HG02852 (cell line): ENCODE data around the gene CIB4.

Experiments used
- ATAC-seq: cut with Tn5 transposase; IDR thresholded peaks from one replicate; pipeline ENCODE4 v1.9.1; 2021; ENCODE audit warnings: mild to moderate bottlenecking, moderate library complexity; ENCODE audit not compliant: unreplicated experiment

Gene CIB4

GRCh38 chr2:26640781-26641564, at the start of gene CIB4:
TSS of gene CIB4 (minus strand) at chr2:26641366. CDS start at chr2:26641314, 52 bp downstream.
- ATAC-seq = no peak

- no peak for ATAC-seq
Observed at GRCh38 chr2:26687801-26688200, 46.6 kb upstream of the CIB4 start.

- ATAC-seq = no peak
Observed at GRCh38 chr2:26687328-26687727, 46.2 kb upstream of the CIB4 start.

GRCh38 chr2:26685989-26686839, 45.0 kb upstream of the CIB4 start:
- no peak for ATAC-seq

GRCh38 chr2:26685341-26685740, 44.2 kb upstream of the CIB4 start:
- no peak for ATAC-seq

GRCh38 chr2:26683583-26683982, 42.4 kb upstream of the CIB4 start:
- no peak for ATAC-seq

- no peak for ATAC-seq
Observed at GRCh38 chr2:26682155-26682554, 41.0 kb upstream of the CIB4 start.

- no peak for ATAC-seq
Observed at GRCh38 chr2:26681656-26682055, 40.5 kb upstream of the CIB4 start.

- no peak for ATAC-seq
Observed at GRCh38 chr2:26679867-26680266, 38.7 kb upstream of the CIB4 start.

- no peak for ATAC-seq
Observed at GRCh38 chr2:26678035-26678434, 36.9 kb upstream of the CIB4 start.

GRCh38 chr2:26675651-26676255, 34.6 kb upstream of the CIB4 start:
- no peak for ATAC-seq

- ATAC-seq = no peak
Observed at GRCh38 chr2:26674771-26675170, 33.6 kb upstream of the CIB4 start.

- ATAC-seq = no peak
Observed at GRCh38 chr2:26674002-26674751, 33.0 kb upstream of the CIB4 start.

GRCh38 chr2:26672818-26673393, 31.7 kb upstream of the CIB4 start:
- ATAC-seq = no peak

- no peak for ATAC-seq
Observed at GRCh38 chr2:26672112-26672817, 31.1 kb upstream of the CIB4 start.

GRCh38 chr2:26671691-26672090, 30.5 kb upstream of the CIB4 start:
- ATAC-seq = no peak

GRCh38 chr2:26670931-26671460, 29.8 kb upstream of the CIB4 start:
- no peak for ATAC-seq

- ATAC-seq = no peak
Observed at GRCh38 chr2:26670171-26670570, 29.0 kb upstream of the CIB4 start.

GRCh38 chr2:26668856-26669750, 27.9 kb upstream of the CIB4 start:
- no peak for ATAC-seq
